Liver (tissue), 9 donors: Measurements from ENCODE around the gene ILKAP. TPM values are rescaled to one million over a fixed set of nuclear protein-coding genes. Genes with fewer than 3 reads are reported as not detected.

Experiments used
- DNase-seq: peaks from one replicate; pipeline ENCODE4 v3.0.0-alpha.2; 2017; ENCODE audit warnings: low spot score
- H3K27ac ChIP-seq, 2 donors: one replicate each; pipeline ENCODE4 v1.7.0; 2013; ENCODE audit warnings: inconsistent platforms in 2 of 2, low read length in 2 of 2, control low read depth in 1 of 2, low read depth in 1 of 2, mild to moderate bottlenecking in 1 of 2
- H3K27me3 ChIP-seq, 4 donors: one replicate each; pipeline versions ENCODE4 v1.6.1 to v1.7.0; 2013; ENCODE audit warnings: low read length in 3 of 4, inconsistent platforms in 1 of 4, mild to moderate bottlenecking in 1 of 4, moderate library complexity in 1 of 4; ENCODE audit not compliant: control insufficient read depth in 4 of 4, insufficient read depth in 4 of 4
- H3K36me3 ChIP-seq, 4 donors: one replicate each; pipeline versions ENCODE4 v1.6.1 to v1.7.0; 2013; ENCODE audit warnings: low read length in 3 of 4, mild to moderate bottlenecking in 3 of 4, low read depth in 1 of 4, moderate library complexity in 1 of 4; ENCODE audit not compliant: control insufficient read depth in 4 of 4, insufficient read depth in 3 of 4
- H3K4me1 ChIP-seq, 4 donors: one replicate each; pipeline versions ENCODE4 v1.6.1 to v1.7.0; 2013; ENCODE audit warnings: low read length in 3 of 4, mild to moderate bottlenecking in 3 of 4, moderate library complexity in 1 of 4; ENCODE audit not compliant: control insufficient read depth in 4 of 4, insufficient read depth in 4 of 4
- H3K4me3 ChIP-seq, 3 donors: one replicate each; pipeline versions ENCODE4 v1.6.1 to v1.7.0; 2013; ENCODE audit warnings: low read length in 3 of 3, control low read depth in 1 of 3, low read depth in 1 of 3, mild to moderate bottlenecking in 1 of 3
- H3K9ac ChIP-seq, 2 donors: one replicate each; pipeline ENCODE4 v1.7.0; 2013; ENCODE audit warnings: low read length in 2 of 2, mild to moderate bottlenecking in 2 of 2, moderate library complexity in 2 of 2, control low read depth in 1 of 2, low read depth in 1 of 2
- H3K9me3 ChIP-seq, 4 donors: one replicate each; pipeline versions ENCODE4 v1.6.1 to v1.7.0; 2013; ENCODE audit warnings: low read length in 3 of 4; ENCODE audit not compliant: control insufficient read depth in 4 of 4
- ATF3 ChIP-seq: IDR thresholded peaks from 2 replicates; pipeline ENCODE4 v1.6.1; 2016; ENCODE audit warnings: antibody characterized with exemption
- CTCF ChIP-seq: fragments of 150-350 bp; IDR thresholded peaks from 2 replicates; pipeline ENCODE4 v1.5.1; 2017; ENCODE audit warnings: improper control_type of control experiment, low read depth, low read length; ENCODE audit not compliant: missing input control
- EGR1 ChIP-seq, 2 donors: IDR thresholded peaks; 2 replicates each; pipeline ENCODE4 v1.6.1; 2016 to 2018; ENCODE audit warnings: antibody characterized with exemption in 2 of 2, low read depth in 2 of 2
- FOXA1 ChIP-seq: IDR thresholded peaks from 2 replicates; pipeline ENCODE4 v1.6.1; 2016; ENCODE audit warnings: antibody characterized with exemption
- FOXA2 ChIP-seq: IDR thresholded peaks from 2 replicates; pipeline ENCODE4 v1.6.1; 2016; ENCODE audit warnings: antibody characterized with exemption
- GABPA ChIP-seq, 2 donors: IDR thresholded peaks in 1 of 2; conservative IDR thresholded peaks in 1 of 2; 2 replicates each; pipeline ENCODE4 v1.6.1; 2016; ENCODE audit warnings: antibody characterized with exemption in 2 of 2, mild to moderate bottlenecking in 1 of 2, moderate library complexity in 1 of 2
- HNF4A ChIP-seq, 2 donors: conservative IDR thresholded peaks; 2 replicates each; pipeline ENCODE4 v1.6.1; 2016; ENCODE audit warnings: antibody characterized with exemption in 2 of 2, mild to moderate bottlenecking in 2 of 2
- HNF4G ChIP-seq: IDR thresholded peaks from 2 replicates; pipeline ENCODE4 v1.6.1; 2016; ENCODE audit warnings: antibody characterized with exemption
- JUND ChIP-seq, 2 donors: IDR thresholded peaks; 2 replicates each; pipeline ENCODE4 v1.6.1; 2016; ENCODE audit warnings: antibody characterized with exemption in 2 of 2
- MAX ChIP-seq: IDR thresholded peaks from 2 replicates; pipeline ENCODE4 v1.6.1; 2016; ENCODE audit warnings: antibody characterized with exemption
- NR2F2 ChIP-seq: IDR thresholded peaks from 2 replicates; pipeline ENCODE4 v1.6.1; 2016; ENCODE audit warnings: antibody characterized with exemption
- RAD21 ChIP-seq, 2 donors: IDR thresholded peaks; 2 replicates each; pipeline ENCODE4 v1.6.1; 2016; ENCODE audit warnings: antibody characterized with exemption in 2 of 2, mild to moderate bottlenecking in 2 of 2
- REST ChIP-seq: IDR thresholded peaks from 2 replicates; pipeline ENCODE4 v1.6.1; 2016; ENCODE audit warnings: antibody characterized with exemption, mild to moderate bottlenecking
- RXRA ChIP-seq, 2 donors: IDR thresholded peaks; 2 replicates each; pipeline ENCODE4 v1.6.1; 2017 to 2018; ENCODE audit warnings: antibody characterized with exemption in 2 of 2, mild to moderate bottlenecking in 1 of 2
- SP1 ChIP-seq: IDR thresholded peaks from 2 replicates; pipeline ENCODE4 v1.6.1; 2018; ENCODE audit warnings: antibody characterized with exemption, mild to moderate bottlenecking
- TAF1 ChIP-seq: conservative IDR thresholded peaks from 2 replicates; pipeline ENCODE4 v1.6.1; 2016; ENCODE audit warnings: antibody characterized with exemption, mild to moderate bottlenecking
- YY1 ChIP-seq: IDR thresholded peaks from 2 replicates; pipeline ENCODE4 v1.6.1; 2016; ENCODE audit warnings: antibody characterized with exemption, mild to moderate bottlenecking
- ZBTB33 ChIP-seq: IDR thresholded peaks from 2 replicates; pipeline ENCODE4 v1.6.1; 2016; ENCODE audit warnings: antibody characterized with exemption
- WGBS: extraction: QIAGEN DNeasy Blood & Tissue Kit; methylation state at CpG from one replicate; pipeline ENCODE4 v1.1.7; 2013; 5-methylcytosine and 5-hydroxymethylcytosine counted together
- polyA plus RNA-seq, 2 donors: library from polyadenylated mRNA; stranded (reverse) in 1 of 2; unstranded in 1 of 2; fragments of 200-250 nt in 1 of 2; fragments of >200 nt in 1 of 2; fragmentation: Nextera tagmentation in 1 of 2; extraction: Ambion mirVana in 1 of 2; gene quantifications; one replicate each; pipeline versions ENCODE4 v1.2.1 to v1.2.3, GENCODE V29; 2013 to 2015
- total RNA-seq, 2 donors: library from RNA; depleted of rRNA; stranded (reverse); fragments of >200 nt; gene quantifications; one replicate each; pipeline ENCODE4 v1.2.3, GENCODE V29; 2014
- donor health status: healthy.
- donor health status: healthy.
- donor health status: healthy.
- donor health status: healthy.
- donor health status: healthy.

Gene ILKAP
- total and polyA plus RNA-seq, 4 donors, result 15.0 to 21.1 (median 20.0) TPM

GRCh38 chr2:238241970-238242369, 38.5 kb upstream of the ILKAP start:
- H3K27ac ChIP-seq, result no peak overlapping the region
- H3K4me1 ChIP-seq, result peaks cover 10 to 20% (median 11%) of the 10 kb centered on the region in 4 donors
- no peaks in the 10 kb centered on the region for H3K9me3 ChIP-seq
- whole genome bisulfite sequencing, result 88% methylated on average over 2 of the region's 2 CpGs
- H3K36me3 ChIP-seq, result peaks cover 4 to 22% (median 14%) of the 10 kb centered on the region in 4 donors
- no peak for TF ChIP-seq SP1
- TF ChIP-seq MAX, result no peak
- no peak for TF ChIP-seq HNF4A (conservative IDR thresholded peaks at IDR 0.05)
- no peak for TF ChIP-seq FOXA2
- no peak for DNase-seq
- no peaks in the 10 kb centered on the region for H3K27me3 ChIP-seq
- H3K4me3 ChIP-seq, result no peak overlapping the region
- no peak overlapping the region for H3K9ac ChIP-seq

GRCh38 chr2:238240757-238241711, 37.5 kb upstream of the ILKAP start:
- no peak overlapping the region for H3K27ac ChIP-seq
- no peak for DNase-seq
- 22% methylated on average over 71 of the region's 71 CpGs for WGBS

More at GRCh38 chr2:238240757-238241711, 37.5 kb upstream of the ILKAP start:
- peaks cover 4 to 16% (median 11%) of the 10 kb centered on the region in 4 donors for H3K36me3 ChIP-seq
- peak overlapping the region in 1 of 3 donors; percentile 84 for H3K4me3 ChIP-seq
- peaks cover 10 to 20% (median 11%) of the 10 kb centered on the region in 4 donors for H3K4me1 ChIP-seq
- H3K27me3 ChIP-seq, result no peaks in the 10 kb centered on the region
- no peak overlapping the region for H3K9ac ChIP-seq
- no peaks in the 10 kb centered on the region for H3K9me3 ChIP-seq
- no peak for TF ChIP-seq HNF4A (conservative IDR thresholded peaks at IDR 0.05)
- TF ChIP-seq CTCF, result no peak
- no peak for TF ChIP-seq REST
- TF ChIP-seq ZBTB33, result no peak
- TF ChIP-seq ATF3, result no peak
- no peak for TF ChIP-seq SP1
- TF ChIP-seq YY1, result no peak
- no peak for TF ChIP-seq RAD21 (IDR thresholded peaks at IDR 0.05)
- no peak for TF ChIP-seq FOXA1
- no peak for TF ChIP-seq EGR1 (IDR thresholded peaks at IDR 0.05; ENCODE audit: low read depth in 2 of 2)
- TF ChIP-seq GABPA (IDR thresholded peaks at IDR 0.05 in 1 of 2, conservative IDR thresholded peaks at IDR 0.05 in 1 of 2), result no peak
- no peak for TF ChIP-seq HNF4G
- no peak for TF ChIP-seq FOXA2
- no peak for TF ChIP-seq TAF1
- TF ChIP-seq JUND (IDR thresholded peaks at IDR 0.05), result no peak
- TF ChIP-seq MAX, result no peak
- TF ChIP-seq RXRA (IDR thresholded peaks at IDR 0.05), result no peak
- TF ChIP-seq NR2F2, result no peak
